ENCODE results near the gene OXA1L.
"Not testable (repeated sequence)": the region's sequence is repeated elsewhere in the genome, so short reads cannot be mapped to it uniquely, and the experiment has no call there.

Gene OXA1L

GRCh38 chr14:22800346-22800745 is 33.9 kb downstream of the OXA1L start:
- peaks cover 11% of the 10 kb centered on the region for H3K27me3 ChIP-seq (ENCODE audit: insufficient read depth, low read depth, severe bottlenecking)
- DNase-seq: no peak
- H3K9me3 ChIP-seq (ENCODE audit: severe bottlenecking): peaks cover 2% of the 10 kb centered on the region
- H3K4me3 ChIP-seq (ENCODE audit: low read depth, low read length): no peak overlapping the region
- no peak overlapping the region for H3K27ac ChIP-seq
- TF ChIP-seq, protein P1, sequence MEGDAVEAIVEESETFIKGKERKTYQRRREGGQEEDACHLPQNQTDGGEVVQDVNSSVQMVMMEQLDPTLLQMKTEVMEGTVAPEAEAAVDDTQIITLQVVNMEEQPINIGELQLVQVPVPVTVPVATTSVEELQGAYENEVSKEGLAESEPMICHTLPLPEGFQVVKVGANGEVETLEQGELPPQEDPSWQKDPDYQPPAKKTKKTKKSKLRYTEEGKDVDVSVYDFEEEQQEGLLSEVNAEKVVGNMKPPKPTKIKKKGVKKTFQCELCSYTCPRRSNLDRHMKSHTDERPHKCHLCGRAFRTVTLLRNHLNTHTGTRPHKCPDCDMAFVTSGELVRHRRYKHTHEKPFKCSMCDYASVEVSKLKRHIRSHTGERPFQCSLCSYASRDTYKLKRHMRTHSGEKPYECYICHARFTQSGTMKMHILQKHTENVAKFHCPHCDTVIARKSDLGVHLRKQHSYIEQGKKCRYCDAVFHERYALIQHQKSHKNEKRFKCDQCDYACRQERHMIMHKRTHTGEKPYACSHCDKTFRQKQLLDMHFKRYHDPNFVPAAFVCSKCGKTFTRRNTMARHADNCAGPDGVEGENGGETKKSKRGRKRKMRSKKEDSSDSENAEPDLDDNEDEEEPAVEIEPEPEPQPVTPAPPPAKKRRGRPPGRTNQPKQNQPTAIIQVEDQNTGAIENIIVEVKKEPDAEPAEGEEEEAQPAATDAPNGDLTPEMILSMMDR (IDR thresholded peaks at IDR 0.05; ENCODE audit: low read depth, low read length): no peak
- no peaks in the 10 kb centered on the region for H3K36me3 ChIP-seq

GRCh38 chr14:22801716-22802115 is 35.2 kb downstream of the OXA1L start:
- Histone ChIP-seq H3K9me3 (ENCODE audit: severe bottlenecking) (peaks cover 3% of the 10 kb centered on the region), H3K27ac (no peak overlapping the region), H3K36me3 (no peaks in the 10 kb centered on the region), H3K4me3 (ENCODE audit: low read depth, low read length) (no peak overlapping the region), H3K27me3 (ENCODE audit: insufficient read depth, low read depth, severe bottlenecking) (peaks cover 7% of the 10 kb centered on the region)
- TF ChIP-seq, protein P1 (IDR thresholded peaks at IDR 0.05; ENCODE audit: low read depth, low read length): no peak
- DNase-seq: no peak

- TF ChIP-seq, protein P1 (IDR thresholded peaks at IDR 0.05; ENCODE audit: low read depth, low read length): no peak
- Histone ChIP-seq H3K4me3 (ENCODE audit: low read depth, low read length) (no peak overlapping the region), H3K27ac (no peak overlapping the region), H3K27me3 (ENCODE audit: insufficient read depth, low read depth, severe bottlenecking) (peaks cover 5% of the 10 kb centered on the region), H3K9me3 (ENCODE audit: severe bottlenecking) (peaks cover 3% of the 10 kb centered on the region), H3K36me3 (no peaks in the 10 kb centered on the region)
- DNase-seq: no peak
Measured at GRCh38 chr14:22802860-22803686, 36.6 kb downstream of the OXA1L start.

DNA sequence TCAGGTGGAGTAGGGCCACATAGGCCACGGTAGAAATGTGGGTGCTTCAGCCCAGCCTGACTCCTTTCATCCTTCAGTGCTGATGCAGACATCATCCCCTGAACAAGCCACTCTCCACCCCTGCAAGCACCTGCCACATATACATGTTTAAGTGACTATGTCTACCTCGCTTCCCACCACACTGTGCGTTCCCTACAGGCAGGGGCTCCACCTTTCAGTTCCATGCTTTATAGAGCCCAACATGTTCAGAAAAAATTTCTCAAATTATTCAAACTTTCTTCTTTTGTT is 37.1 kb downstream of the OXA1L start:
- H3K4me3 ChIP-seq (ENCODE audit: low read depth, low read length): no peak overlapping the region
- TF ChIP-seq, protein P1 (IDR thresholded peaks at IDR 0.05; ENCODE audit: low read depth, low read length): no peak
- no peak for DNase-seq
- H3K36me3 ChIP-seq: no peaks in the 10 kb centered on the region
- H3K27ac ChIP-seq: no peak overlapping the region
- H3K27me3 ChIP-seq (ENCODE audit: insufficient read depth, low read depth, severe bottlenecking): peaks cover 6% of the 10 kb centered on the region
- H3K9me3 ChIP-seq (ENCODE audit: severe bottlenecking): peaks cover 3% of the 10 kb centered on the region

- H3K9me3 ChIP-seq (ENCODE audit: severe bottlenecking); H3K27me3 ChIP-seq (ENCODE audit: insufficient read depth, low read depth, severe bottlenecking); H3K27ac ChIP-seq; DNase-seq; H3K36me3 ChIP-seq; H3K4me3 ChIP-seq (ENCODE audit: low read depth, low read length): not testable (repeated sequence)
Measured at GRCh38 chr14:22805235-22805634, 38.7 kb downstream of the OXA1L start.

DNA sequence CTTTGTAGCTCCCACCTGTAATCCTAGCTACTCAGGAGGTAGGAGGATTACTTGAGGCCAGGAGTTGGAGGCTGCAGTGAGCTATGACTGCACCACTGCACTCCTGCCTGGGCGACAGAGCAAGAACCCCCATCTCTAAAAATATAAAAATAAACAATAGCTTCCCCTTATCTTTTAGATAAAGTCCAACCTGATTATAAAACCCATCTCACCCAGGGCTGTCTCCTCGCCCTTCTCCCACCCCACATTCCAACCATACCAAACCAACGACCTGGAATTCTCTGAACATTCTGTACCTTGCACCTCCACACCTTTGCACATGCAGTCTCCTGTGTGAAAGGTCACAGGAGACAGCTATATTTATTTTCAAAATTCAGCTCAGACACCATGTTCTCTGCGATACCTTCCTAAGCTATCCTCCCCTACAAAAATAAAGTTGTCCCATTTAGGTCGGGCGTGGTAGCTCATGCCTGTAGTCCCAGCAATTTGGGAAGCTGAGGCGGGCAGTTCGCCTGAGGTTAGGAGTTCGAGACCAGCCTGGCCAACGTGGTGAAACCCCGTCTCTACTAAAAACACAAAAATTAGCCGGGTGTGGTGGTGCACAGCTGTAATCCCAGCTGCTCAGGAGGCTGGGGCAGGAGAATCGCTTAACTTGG is 41.1 kb downstream of the OXA1L start:
- H3K27ac ChIP-seq: no peak overlapping the region
- TF ChIP-seq, protein P1 (IDR thresholded peaks at IDR 0.05; ENCODE audit: low read depth, low read length): no peak
- H3K9me3 ChIP-seq (ENCODE audit: severe bottlenecking): peaks cover 3% of the 10 kb centered on the region
- DNase-seq: no peak
- peaks cover 3% of the 10 kb centered on the region for H3K27me3 ChIP-seq (ENCODE audit: insufficient read depth, low read depth, severe bottlenecking)
- no peaks in the 10 kb centered on the region for H3K36me3 ChIP-seq
- H3K4me3 ChIP-seq (ENCODE audit: low read depth, low read length): no peak overlapping the region
